Adrenal gland (tissue), 12 donors: Measurements from ENCODE around the gene EXOC4. TPM values are rescaled to one million over a fixed set of nuclear protein-coding genes. Genes with fewer than 3 reads are reported as not detected.

ENCODE experiments used
- DNase-seq, 7 donors: peaks; one replicate each; pipeline ENCODE4 v3.0.0-alpha.2; 2019 to 2020
- H3K27ac ChIP-seq, 5 donors: fragments of 200-600 bp; sonication (generic) in 4 of 5; 1 replicate in 3 of 5; 2 replicates in 2 of 5; pipeline versions ENCODE4 v1.5.1 to v1.8.0; 2016 to 2020; ENCODE audit warnings: mild to moderate bottlenecking in 1 of 5
- H3K27me3 ChIP-seq: fragments of 200-600 bp; 2 replicates; pipeline ENCODE4 v1.8.0; 2021
- H3K36me3 ChIP-seq, 2 donors: fragments of 200-600 bp; replicated peaks in 1 of 2; 1 replicate in 1 of 2; 2 replicates in 1 of 2; pipeline versions ENCODE4 v1.5.1 to v1.8.0; 2018 to 2022
- H3K4me1 ChIP-seq, 2 donors: fragments of 200-600 bp; replicated peaks in 1 of 2; 1 replicate in 1 of 2; 2 replicates in 1 of 2; pipeline versions ENCODE4 v1.5.1 to v1.8.0; 2018 to 2021
- H3K4me3 ChIP-seq, 4 donors: fragments of 200-600 bp; sonication (generic) in 3 of 4; one replicate each; pipeline ENCODE4 v1.5.1; 2016 to 2018
- H3K9me3 ChIP-seq, 3 donors: fragments of 200-600 bp; sonication (generic) in 1 of 3; replicated peaks in 1 of 3; 1 replicate in 2 of 3; 2 replicates in 1 of 3; pipeline versions ENCODE4 v1.5.1 to v1.8.0; 2016 to 2021
- POLR2A ChIP-seq, 2 donors: fragments of 450-650 bp; IDR thresholded peaks; one replicate each; pipeline ENCODE4 v1.6.1; 2017; ENCODE audit warnings: antibody characterized with exemption in 2 of 2, mild to moderate bottlenecking in 2 of 2, moderate library complexity in 1 of 2
- WGBS, 4 donors: extraction: QIAGEN DNeasy Blood & Tissue Kit in 2 of 4; methylation state at CpG; one replicate each; pipeline versions ENCODE4 v1.1.5 to v1.1.7; 2013 to 2017; 5-methylcytosine and 5-hydroxymethylcytosine counted together
- intact Hi-C, 2 donors: fragments of 100-400 bp; cut with DNase I; formaldehyde crosslinking; loops; one replicate each; pipeline versions ENCODE4 v1.14.1 to v1.15.0; 2022 to 2023
- polyA plus RNA-seq, 3 donors: library from polyadenylated mRNA; stranded (reverse); fragments of 200-250 nt in 2 of 3; fragments of 350-450 nt in 1 of 3; fragmentation: Illumina TruSeq in 1 of 3; extraction: RNeasy Lipid Tissue Mini Kit (QIAGEN cat#74804) in 1 of 3; gene quantifications; one replicate each; pipeline ENCODE4 v1.2.3, GENCODE V29; 2013 to 2014
- total RNA-seq, 9 donors: library from RNA; depleted of rRNA in 4 of 9; stranded (reverse); fragments of >200 nt in 4 of 9; fragments of 120-200 nt in 1 of 9; fragmentation: NEBNext Ultra II Directional in 1 of 9; extraction: Animal tissue kit (Norgen Biotek cat#: 25700) in 1 of 9; gene quantifications; one replicate each; pipeline versions ENCODE4 v1.1.0 to v1.2.4, GENCODE V29; 2013 to 2023
- TF ChIP-seq, protein P1 (sequence below), 6 experiments: fragments of 450-650 bp in 4 of 6; fragments of 200-600 bp in 2 of 6; sonication (generic) in 1 of 6; IDR thresholded peaks; 1 replicate in 5 of 6; 2 replicates in 1 of 6; pipeline versions ENCODE4 v1.5.1 to v1.8.0; 2016 to 2021; ENCODE audit warnings: antibody characterized with exemption in 6 of 6, mild to moderate bottlenecking in 2 of 6, moderate library complexity in 1 of 6
- donor health status: healthy with polysubstance abuse.
- donor health status: Bipolar disorder and iron deficiency.
- donor health status: DM: yes; HTN: yes; CAD: no.
- donor health status: DM: no; HTN: no; CAD: no.
- donor health status: DM: no; HTN: no; CAD: no.
- donor health status: DM: yes; HTN: yes; CAD: no.

EXOC4 gene
- total and polyA plus RNA-seq, 12 donors = 12.5 to 93.8 (median 67.4) TPM

DNA sequence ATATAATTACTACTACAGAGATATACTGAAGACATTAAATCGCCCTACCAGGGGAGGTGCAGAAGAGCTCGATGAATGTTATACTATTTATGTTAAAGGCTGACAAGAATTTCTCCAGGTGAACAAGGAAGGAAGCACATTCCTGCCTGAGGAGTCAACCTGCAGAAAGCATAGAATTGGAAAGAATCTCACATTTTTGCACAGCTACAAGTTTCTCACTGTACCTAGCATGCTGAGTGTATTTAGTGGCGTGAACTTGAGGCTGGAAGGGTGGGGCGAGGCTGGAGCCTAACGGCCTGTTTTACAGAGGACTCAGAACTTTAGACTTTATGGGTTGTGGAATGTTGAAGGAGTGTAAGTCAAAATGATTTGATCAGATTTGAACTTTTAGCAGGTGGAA is 500.6 kb downstream of the EXOC4 start:
- no peak overlapping the region for H3K4me3 ChIP-seq
- intact Hi-C loops = no loop called here

GRCh38 chr7:133754708-133755107 is 501.8 kb downstream of the EXOC4 start:
- intact Hi-C loops = no loop called here
- DNase-seq = no peak
- Histone ChIP-seq H3K27me3 (no peaks in the 10 kb centered on the region), H3K4me3 (no peak overlapping the region), H3K9me3 (no peaks in the 10 kb centered on the region), H3K27ac (no peak overlapping the region), H3K36me3 (no peaks in the 10 kb centered on the region), H3K4me1 (no peaks in the 10 kb centered on the region)
- 89 to 97% (median 94%) methylated on average over 1 of the region's 1 CpG for WGBS, 4 donors
- no peak for TF ChIP-seq POLR2A (IDR thresholded peaks at IDR 0.05)
- TF ChIP-seq, protein P1, sequence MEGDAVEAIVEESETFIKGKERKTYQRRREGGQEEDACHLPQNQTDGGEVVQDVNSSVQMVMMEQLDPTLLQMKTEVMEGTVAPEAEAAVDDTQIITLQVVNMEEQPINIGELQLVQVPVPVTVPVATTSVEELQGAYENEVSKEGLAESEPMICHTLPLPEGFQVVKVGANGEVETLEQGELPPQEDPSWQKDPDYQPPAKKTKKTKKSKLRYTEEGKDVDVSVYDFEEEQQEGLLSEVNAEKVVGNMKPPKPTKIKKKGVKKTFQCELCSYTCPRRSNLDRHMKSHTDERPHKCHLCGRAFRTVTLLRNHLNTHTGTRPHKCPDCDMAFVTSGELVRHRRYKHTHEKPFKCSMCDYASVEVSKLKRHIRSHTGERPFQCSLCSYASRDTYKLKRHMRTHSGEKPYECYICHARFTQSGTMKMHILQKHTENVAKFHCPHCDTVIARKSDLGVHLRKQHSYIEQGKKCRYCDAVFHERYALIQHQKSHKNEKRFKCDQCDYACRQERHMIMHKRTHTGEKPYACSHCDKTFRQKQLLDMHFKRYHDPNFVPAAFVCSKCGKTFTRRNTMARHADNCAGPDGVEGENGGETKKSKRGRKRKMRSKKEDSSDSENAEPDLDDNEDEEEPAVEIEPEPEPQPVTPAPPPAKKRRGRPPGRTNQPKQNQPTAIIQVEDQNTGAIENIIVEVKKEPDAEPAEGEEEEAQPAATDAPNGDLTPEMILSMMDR (IDR thresholded peaks at IDR 0.05) = no peak

More for the DNA sequence above, 500.6 kb downstream of the EXOC4 start:
- no peak overlapping the region for H3K27ac ChIP-seq
- no peak for DNase-seq
- H3K36me3 ChIP-seq = no peaks in the 10 kb centered on the region
- no peaks in the 10 kb centered on the region for H3K4me1 ChIP-seq
- no peak for TF ChIP-seq POLR2A (IDR thresholded peaks at IDR 0.05)
- TF ChIP-seq, protein P1 (IDR thresholded peaks at IDR 0.05) = no peak
- no peaks in the 10 kb centered on the region for H3K9me3 ChIP-seq
- 94 to 98% (median 97%) methylated on average over 5 of the region's 5 CpGs for WGBS, 4 donors
- H3K27me3 ChIP-seq = no peaks in the 10 kb centered on the region

DNA sequence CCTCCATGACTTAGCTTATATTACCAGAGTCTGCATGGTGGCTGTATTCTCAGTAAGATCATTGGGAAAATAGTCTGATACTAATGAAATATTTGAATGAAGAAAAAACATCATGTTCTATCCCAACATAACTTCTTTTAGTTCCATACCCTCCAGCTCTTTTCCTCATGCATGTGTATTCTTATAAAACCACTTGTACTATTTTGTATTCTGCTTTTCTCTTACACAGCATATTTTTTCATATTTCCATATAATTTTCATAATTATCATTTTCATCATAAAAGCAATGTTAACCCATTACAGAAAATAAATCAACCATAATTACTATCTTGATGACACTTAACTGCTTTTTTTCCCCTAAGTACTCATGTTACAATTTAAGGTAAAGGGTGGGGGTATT is 503.0 kb downstream of the EXOC4 start:
- TF ChIP-seq, protein P1 (IDR thresholded peaks at IDR 0.05) = no peak
- no peak for TF ChIP-seq POLR2A (IDR thresholded peaks at IDR 0.05)
- Histone ChIP-seq H3K4me3 (no peak overlapping the region), H3K27ac (no peak overlapping the region), H3K9me3 (no peaks in the 10 kb centered on the region), H3K36me3 (no peaks in the 10 kb centered on the region), H3K27me3 (no peaks in the 10 kb centered on the region), H3K4me1 (no peaks in the 10 kb centered on the region)
- intact Hi-C loops = no loop called here
- DNase-seq = no peak

DNA sequence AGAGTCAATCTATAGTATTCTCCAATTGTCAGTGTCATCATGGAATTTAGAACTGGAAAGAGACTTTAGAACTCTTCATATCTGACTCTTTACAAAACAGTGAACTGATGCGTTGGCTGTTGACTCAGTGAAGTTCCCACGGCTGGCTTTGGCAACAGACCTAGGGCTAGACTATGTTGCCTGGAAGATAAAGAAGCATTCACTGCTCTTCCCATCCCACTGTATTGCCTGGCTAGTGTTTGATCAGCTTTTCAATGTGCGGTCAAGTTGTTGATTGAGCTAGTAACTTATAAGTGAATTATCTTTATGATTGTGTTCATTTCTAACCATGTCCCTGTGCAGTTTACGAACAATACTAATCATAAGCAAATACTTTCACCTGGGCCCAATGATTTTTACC is 508.6 kb downstream of the EXOC4 start:
- Histone ChIP-seq H3K36me3 (no peaks in the 10 kb centered on the region), H3K4me1 (no peaks in the 10 kb centered on the region), H3K27ac (no peak overlapping the region), H3K27me3 (no peaks in the 10 kb centered on the region), H3K4me3 (no peak overlapping the region), H3K9me3 (no peaks in the 10 kb centered on the region)
- 96 to 99% (median 97%) methylated on average over 4 of the region's 4 CpGs for WGBS, 4 donors
- no peak for DNase-seq
- intact Hi-C loops = no loop called here
- no peak for TF ChIP-seq POLR2A (IDR thresholded peaks at IDR 0.05)
- TF ChIP-seq, protein P1 (IDR thresholded peaks at IDR 0.05) = no peak
